ENCODE data around the gene CPE.
"Not testable (repeated sequence)": the region's sequence is repeated elsewhere in the genome, so short reads cannot be mapped to it uniquely, and the experiment has no call there.

Gene CPE

GRCh38 chr4:165378745-165379677, at the start of gene CPE:
Gene CPE, plus strand, starts transcription at chr4:165379008. Its CDS starts 214 bp downstream, at chr4:165379222.
- FAIRE-seq = no peak

GRCh38 chr4:165330071-165330470, 48.7 kb upstream of the CPE start:
- no peak for FAIRE-seq

- no peak for FAIRE-seq
Observed at GRCh38 chr4:165330666-165331065, 48.1 kb upstream of the CPE start.

GRCh38 chr4:165331359-165331758, 47.4 kb upstream of the CPE start:
- no peak for FAIRE-seq

GRCh38 chr4:165331823-165332222, 47.0 kb upstream of the CPE start:
- FAIRE-seq = no peak

GRCh38 chr4:165332502-165332901, 46.3 kb upstream of the CPE start:
- no peak for FAIRE-seq

GRCh38 chr4:165335163-165335703, 43.6 kb upstream of the CPE start:
- no peak for FAIRE-seq

GRCh38 chr4:165336743-165337142, 42.1 kb upstream of the CPE start:
- FAIRE-seq = no peak

GRCh38 chr4:165342340-165342739, 36.5 kb upstream of the CPE start:
- not testable (repeated sequence) for FAIRE-seq

GRCh38 chr4:165343353-165344191, 35.2 kb upstream of the CPE start:
- no peak for FAIRE-seq

GRCh38 chr4:165345666-165346417, 33.0 kb upstream of the CPE start:
- no peak for FAIRE-seq

GRCh38 chr4:165347647-165348569, 30.9 kb upstream of the CPE start:
- FAIRE-seq = no peak

- no peak for FAIRE-seq
Observed at GRCh38 chr4:165351359-165352130, 27.3 kb upstream of the CPE start.

GRCh38 chr4:165355900-165356300, 22.9 kb upstream of the CPE start:
- FAIRE-seq = no peak

- no peak for FAIRE-seq
Observed at GRCh38 chr4:165359506-165359905, 19.3 kb upstream of the CPE start.

GRCh38 chr4:165360041-165360695, 18.6 kb upstream of the CPE start:
- no peak for FAIRE-seq

GRCh38 chr4:165360985-165361670, 17.7 kb upstream of the CPE start:
- no peak for FAIRE-seq

- FAIRE-seq = no peak
Observed at GRCh38 chr4:165361810-165362209, 17.0 kb upstream of the CPE start.

GRCh38 chr4:165364452-165365080, 14.2 kb upstream of the CPE start:
- no peak for FAIRE-seq

All from colon (tissue), 2 donors.